ENCODE results near the gene LCE2A.

DNA sequence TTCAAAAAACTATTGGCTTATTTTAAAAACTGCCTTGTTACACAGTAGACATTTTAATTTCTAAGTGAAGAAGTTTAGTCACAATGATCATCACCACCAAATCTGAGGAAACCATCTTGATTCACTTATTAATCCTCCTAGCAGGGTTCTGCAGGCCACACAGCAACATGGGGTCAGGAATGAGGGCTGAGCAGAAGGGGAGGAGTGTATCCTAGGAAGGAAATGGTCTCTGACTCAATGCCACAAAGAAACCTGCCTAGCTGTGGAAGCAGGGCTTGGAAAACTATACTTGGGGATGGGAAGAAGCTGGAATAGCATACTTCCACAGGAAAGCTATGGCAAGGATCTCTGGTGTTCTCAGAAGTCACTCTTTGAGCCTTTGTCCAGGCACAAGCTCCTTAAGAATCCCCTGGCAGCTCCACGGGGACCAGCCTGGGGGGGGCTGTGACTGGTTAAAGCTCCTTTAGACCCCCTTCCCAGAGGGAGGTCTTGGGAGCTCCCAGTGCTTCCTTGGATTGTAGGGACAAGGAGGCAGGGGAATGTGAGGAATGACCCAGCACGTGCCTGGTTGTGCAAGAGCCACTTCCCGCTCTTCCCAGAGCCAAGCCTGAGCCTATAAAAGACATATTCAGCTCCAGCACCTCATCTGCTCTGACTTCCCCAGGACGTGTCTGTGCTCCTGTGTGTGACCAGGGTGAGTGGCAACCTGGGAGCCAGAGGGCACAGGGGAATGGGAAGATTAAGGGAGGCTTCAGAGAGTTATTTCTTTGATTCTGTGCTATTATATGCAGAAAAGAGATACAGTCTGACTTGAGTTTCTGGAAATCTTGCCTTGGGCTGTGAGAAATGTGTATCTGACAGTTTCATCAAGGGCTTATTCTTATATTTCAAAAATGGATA is at the start of gene LCE2A:
- no peak for TF ChIP-seq POLR2AphosphoS5 (IDR thresholded peaks at IDR 0.05; ENCODE audit: insufficient read depth in 1 of 2, low read depth in 1 of 2)
- no peak for TF ChIP-seq CTCF (IDR thresholded peaks at IDR 0.05)

All from vagina (tissue), 2 donors.